Activated CD4-positive, alpha-beta T cell treated with anti-CD3 and anti-CD28 coated beads, Interleukin-2, Interleukin-4, amounts not matched to agents 100 ng/mL and 50 ng/mL, durations not matched to agents 16 hours and 8 hours (primary cell): Measurements from ENCODE around the gene MED26.
A peak's percentile ranks its signal among the peaks of the same experiment; 100 is the strongest.

Source experiments
- DNase-seq: peaks from one replicate; pipeline ENCODE4 v3.0.0-alpha.2; 2020; ENCODE audit warnings: low spot score

The MED26 gene

GRCh38 chr19:16612636-16613035, 15.4 kb downstream of the MED26 start:
- no peak for DNase-seq

GRCh38 chr19:16611121-16611520, 16.9 kb downstream of the MED26 start:
- DNase-seq: no peak

- no peak for DNase-seq
These were observed 18.3 kb downstream of the MED26 start for GRCh38 chr19:16609511-16610200.

DNA sequence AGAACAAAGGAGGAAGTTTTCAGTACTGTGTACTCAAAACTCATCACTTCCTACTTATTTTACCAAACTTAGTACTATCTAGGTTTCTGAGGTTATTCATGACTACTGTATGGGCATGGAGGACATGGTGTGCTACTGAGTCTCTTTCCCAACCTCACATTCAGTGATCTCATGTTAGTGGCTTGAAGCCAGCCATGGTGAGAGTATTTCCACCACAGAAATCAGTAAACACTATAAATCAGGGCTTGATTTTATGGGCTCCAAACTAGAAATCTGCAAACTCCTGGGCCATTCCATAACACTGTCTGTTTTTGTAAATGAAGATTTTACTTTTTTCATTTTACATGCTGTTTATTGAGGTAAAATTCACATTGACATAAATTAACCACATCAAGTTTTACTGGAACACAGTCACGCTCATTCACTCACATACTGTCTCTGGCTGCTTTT, 19.7 kb downstream of the MED26 start:
- DNase-seq: no peak

GRCh38 chr19:16607819-16608218, 20.2 kb downstream of the MED26 start:
- no peak for DNase-seq

DNA sequence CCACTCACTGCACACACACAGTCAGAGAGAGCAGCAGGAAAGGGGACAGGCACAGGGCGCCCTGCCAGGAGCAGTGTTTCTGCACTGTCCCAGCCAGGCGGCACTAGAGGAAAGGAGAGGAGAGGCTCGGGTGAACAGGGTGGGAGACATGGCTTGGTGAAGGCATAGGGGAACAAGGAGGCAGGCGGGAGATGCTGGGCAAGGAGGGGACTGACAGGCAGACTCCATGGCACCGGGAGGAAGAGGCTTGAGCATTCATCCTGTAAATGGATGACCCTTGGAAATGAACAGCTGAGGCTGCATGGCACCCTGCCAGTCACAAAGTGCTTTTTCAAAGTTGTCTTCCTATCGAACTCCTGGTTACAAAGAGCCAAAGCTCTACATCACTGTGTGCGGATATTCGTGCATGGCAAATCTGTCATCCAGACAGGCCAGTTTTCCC, 22.4 kb downstream of the MED26 start:
- no peak for DNase-seq

DNA sequence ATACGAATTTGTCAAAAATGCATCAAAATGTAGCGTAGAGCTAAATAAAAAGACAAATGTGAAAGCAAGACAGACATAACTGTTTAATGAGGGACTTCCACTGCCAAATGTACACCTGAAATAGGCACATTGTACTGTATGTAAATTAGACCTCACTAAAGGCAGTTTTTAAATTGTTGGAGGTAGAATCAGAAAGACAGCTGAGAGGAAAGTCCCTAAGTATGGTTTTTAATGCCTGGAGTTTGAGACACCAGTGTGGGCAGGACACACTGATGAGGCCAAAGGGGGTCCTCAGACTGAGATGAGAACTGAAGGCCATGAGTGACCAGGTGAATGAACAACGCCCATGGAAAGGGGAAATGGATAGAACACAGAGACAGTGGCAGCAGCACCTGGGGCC, 22.9 kb downstream of the MED26 start:
- no peak for DNase-seq

- no peak for DNase-seq
These were observed 23.4 kb downstream of the MED26 start for GRCh38 chr19:16604615-16605014.

- no peak for DNase-seq
These were observed 24.9 kb downstream of the MED26 start for GRCh38 chr19:16603090-16603489.

DNA sequence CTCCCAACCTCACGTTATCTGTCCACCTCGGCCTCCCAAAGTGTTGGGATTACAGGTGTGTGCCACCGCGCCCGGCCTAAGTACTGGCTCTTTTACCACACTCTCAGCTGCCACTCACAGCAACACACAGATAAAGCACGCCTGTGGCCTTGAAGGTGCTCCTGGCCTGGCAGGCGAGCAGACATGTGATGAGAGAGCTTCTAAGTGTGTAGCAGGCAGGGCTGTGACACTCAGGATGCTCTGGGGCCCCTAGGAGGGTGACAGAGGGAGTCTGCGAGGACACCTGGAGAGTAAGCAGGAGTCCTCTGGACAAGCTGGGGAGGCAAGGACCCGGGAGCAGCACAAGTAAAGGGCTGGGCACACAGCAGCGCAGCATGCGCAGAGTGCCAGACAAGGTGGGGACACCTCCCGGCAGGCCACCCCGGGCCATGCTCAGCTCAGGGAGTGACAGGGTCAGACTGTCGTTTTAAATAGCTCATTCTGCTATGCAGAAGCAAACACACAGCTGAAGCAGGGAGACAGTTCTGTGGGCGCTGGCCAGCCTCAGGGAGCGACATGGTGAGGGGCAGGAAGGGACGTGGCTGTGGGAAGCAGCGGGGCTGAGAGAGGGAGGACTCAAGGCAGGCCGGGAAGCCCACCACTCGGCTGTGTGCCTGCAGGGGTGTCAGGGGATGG, 26.5 kb downstream of the MED26 start:
- no peak for DNase-seq

GRCh38 chr19:16600824-16601223, 27.2 kb downstream of the MED26 start:
- DNase-seq: no peak

DNA sequence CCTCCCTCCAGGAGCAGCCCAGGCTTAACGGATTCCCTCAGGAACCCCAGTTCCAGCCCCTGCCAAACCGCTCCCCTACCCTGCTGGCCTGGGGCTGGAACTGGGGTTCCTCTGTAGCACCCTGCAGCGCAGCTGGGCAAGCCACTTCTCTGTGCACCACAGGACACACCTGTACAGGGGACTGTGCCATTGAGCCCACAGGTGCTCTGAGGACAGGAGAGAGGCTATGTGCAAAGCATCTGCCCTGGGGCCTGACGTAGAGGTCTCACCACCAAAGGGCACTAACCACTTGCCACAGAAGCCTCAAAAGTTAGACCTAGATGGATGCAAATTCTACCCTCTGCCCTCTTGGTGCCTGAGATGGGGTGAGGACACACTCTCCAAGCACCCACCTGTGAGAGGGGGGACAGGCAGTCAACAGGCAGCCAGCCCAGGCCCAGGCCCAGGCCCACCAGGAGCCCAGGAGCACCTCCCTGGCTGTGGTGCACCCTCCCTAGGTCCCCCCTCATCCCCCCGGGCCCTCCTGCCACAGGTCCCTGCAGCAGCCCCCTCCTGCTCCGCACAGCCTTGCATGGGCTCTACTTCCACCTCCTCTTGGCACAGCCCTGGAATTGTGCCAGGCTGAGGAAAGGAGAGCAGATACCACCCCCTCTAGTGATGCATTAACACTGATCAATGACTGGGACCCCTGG, 28.2 kb downstream of the MED26 start:
- no peak for DNase-seq

GRCh38 chr19:16598848-16599247, 29.2 kb downstream of the MED26 start:
- DNase-seq: no peak

GRCh38 chr19:16596399-16596798, 31.6 kb downstream of the MED26 start:
- DNase-seq: no peak

DNA sequence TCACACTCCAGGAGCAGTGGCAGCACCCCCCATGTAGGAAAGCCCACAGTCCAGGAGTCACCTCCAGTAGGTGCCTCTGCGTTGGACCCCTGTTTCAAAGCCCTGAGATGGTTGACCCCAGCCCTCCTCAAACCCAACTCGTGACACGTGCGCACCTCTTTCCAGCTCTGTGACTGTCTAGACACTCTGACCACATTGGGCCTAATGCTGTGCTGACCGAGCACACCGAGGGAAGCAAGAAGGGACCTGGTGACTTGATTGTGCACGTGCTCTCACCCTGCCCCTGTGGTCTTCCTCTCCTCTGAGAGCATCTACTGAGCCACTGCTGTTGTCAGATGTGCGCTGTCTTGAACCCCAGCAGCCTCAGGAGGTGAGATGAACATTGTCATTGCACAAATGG, 32.9 kb downstream of the MED26 start:
- DNase-seq: no peak

GRCh38 chr19:16594681-16595091, 33.3 kb downstream of the MED26 start:
- peak; percentile 57 for DNase-seq

DNA sequence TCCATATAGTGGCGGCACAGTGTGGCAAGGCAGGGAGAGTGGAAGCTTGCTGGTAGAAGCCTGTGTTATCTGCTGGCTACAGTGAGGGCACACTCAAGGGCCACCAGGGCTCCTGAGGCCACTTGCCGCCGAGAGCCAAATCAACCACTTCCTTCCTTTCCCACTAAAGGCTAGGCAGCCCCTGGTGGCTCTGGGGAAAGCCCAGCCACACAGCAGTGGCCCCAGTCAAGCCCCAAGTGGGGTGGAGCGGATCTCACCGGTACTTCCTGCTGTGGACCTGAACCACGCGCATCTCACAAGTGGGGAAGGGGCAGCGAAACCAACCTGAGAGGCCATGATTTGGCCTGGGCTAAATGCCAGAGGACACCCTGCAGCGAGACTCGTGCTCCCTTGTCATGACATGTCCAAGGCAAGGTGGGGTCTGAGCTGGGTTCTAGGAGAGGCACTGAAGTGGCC, 33.8 kb downstream of the MED26 start:
- peak; percentile 61 for DNase-seq

GRCh38 chr19:16593181-16593580, 34.8 kb downstream of the MED26 start:
- no peak for DNase-seq

- no peak for DNase-seq
These were observed 36.0 kb downstream of the MED26 start for GRCh38 chr19:16591803-16592556.

GRCh38 chr19:16590876-16591802, 36.9 kb downstream of the MED26 start:
- no peak for DNase-seq

GRCh38 chr19:16589917-16590316, 38.1 kb downstream of the MED26 start:
- no peak for DNase-seq
